Adrenal gland (tissue), 12 donors: ENCODE measurements around the gene MYL9. TPM values are rescaled to one million over a fixed set of nuclear protein-coding genes. Genes with fewer than 3 reads are reported as not detected.

ENCODE experiments used
- DNase-seq, 7 donors: peaks; one replicate each; pipeline ENCODE4 v3.0.0-alpha.2; 2019 to 2020
- H3K27ac ChIP-seq, 5 donors: fragments of 200-600 bp; sonication (generic) in 4 of 5; 1 replicate in 3 of 5; 2 replicates in 2 of 5; pipeline versions ENCODE4 v1.5.1 to v1.8.0; 2016 to 2020; ENCODE audit warnings: mild to moderate bottlenecking in 1 of 5
- H3K27me3 ChIP-seq: fragments of 200-600 bp; 2 replicates; pipeline ENCODE4 v1.8.0; 2021
- H3K36me3 ChIP-seq, 2 donors: fragments of 200-600 bp; replicated peaks in 1 of 2; 1 replicate in 1 of 2; 2 replicates in 1 of 2; pipeline versions ENCODE4 v1.5.1 to v1.8.0; 2018 to 2022
- H3K4me1 ChIP-seq, 2 donors: fragments of 200-600 bp; replicated peaks in 1 of 2; 1 replicate in 1 of 2; 2 replicates in 1 of 2; pipeline versions ENCODE4 v1.5.1 to v1.8.0; 2018 to 2021
- H3K4me3 ChIP-seq, 4 donors: fragments of 200-600 bp; sonication (generic) in 3 of 4; one replicate each; pipeline ENCODE4 v1.5.1; 2016 to 2018
- H3K9me3 ChIP-seq, 3 donors: fragments of 200-600 bp; sonication (generic) in 1 of 3; replicated peaks in 1 of 3; 1 replicate in 2 of 3; 2 replicates in 1 of 3; pipeline versions ENCODE4 v1.5.1 to v1.8.0; 2016 to 2021
- POLR2A ChIP-seq, 2 donors: fragments of 450-650 bp; IDR thresholded peaks; one replicate each; pipeline ENCODE4 v1.6.1; 2017; ENCODE audit warnings: antibody characterized with exemption in 2 of 2, mild to moderate bottlenecking in 2 of 2, moderate library complexity in 1 of 2
- WGBS, 4 donors: extraction: QIAGEN DNeasy Blood & Tissue Kit in 2 of 4; methylation state at CpG; one replicate each; pipeline versions ENCODE4 v1.1.5 to v1.1.7; 2013 to 2017; 5-methylcytosine and 5-hydroxymethylcytosine counted together
- intact Hi-C, 2 donors: fragments of 100-400 bp; cut with DNase I; formaldehyde crosslinking; loops; one replicate each; pipeline versions ENCODE4 v1.14.1 to v1.15.0; 2022 to 2023
- polyA plus RNA-seq, 3 donors: library from polyadenylated mRNA; stranded (reverse); fragments of 200-250 nt in 2 of 3; fragments of 350-450 nt in 1 of 3; fragmentation: Illumina TruSeq in 1 of 3; extraction: RNeasy Lipid Tissue Mini Kit (QIAGEN cat#74804) in 1 of 3; gene quantifications; one replicate each; pipeline ENCODE4 v1.2.3, GENCODE V29; 2013 to 2014
- total RNA-seq, 9 donors: library from RNA; depleted of rRNA in 4 of 9; stranded (reverse); fragments of >200 nt in 4 of 9; fragments of 120-200 nt in 1 of 9; fragmentation: NEBNext Ultra II Directional in 1 of 9; extraction: Animal tissue kit (Norgen Biotek cat#: 25700) in 1 of 9; gene quantifications; one replicate each; pipeline versions ENCODE4 v1.1.0 to v1.2.4, GENCODE V29; 2013 to 2023
- TF ChIP-seq, protein P1 (sequence below), 6 experiments: fragments of 450-650 bp in 4 of 6; fragments of 200-600 bp in 2 of 6; sonication (generic) in 1 of 6; IDR thresholded peaks; 1 replicate in 5 of 6; 2 replicates in 1 of 6; pipeline versions ENCODE4 v1.5.1 to v1.8.0; 2016 to 2021; ENCODE audit warnings: antibody characterized with exemption in 6 of 6, mild to moderate bottlenecking in 2 of 6, moderate library complexity in 1 of 6
- donor health status: healthy with polysubstance abuse.
- donor health status: Bipolar disorder and iron deficiency.
- donor health status: DM: yes; HTN: yes; CAD: no.
- donor health status: DM: no; HTN: no; CAD: no.
- donor health status: DM: no; HTN: no; CAD: no.
- donor health status: DM: yes; HTN: yes; CAD: no.

MYL9 gene
- total and polyA plus RNA-seq, 12 donors: 241 to 1,967 (median 785) TPM

- 78 to 83% (median 81%) methylated on average over 11 to 31 of the region's 31 CpGs for WGBS, 4 donors
- Histone ChIP-seq H3K27me3 (no peaks in the 10 kb centered on the region), H3K36me3 (peaks cover 0 to 66% of the 10 kb centered on the region in 2 donors), H3K4me3 (no peak overlapping the region), H3K27ac (peak overlapping the region in 2 of 5 donors; percentile 17 to 20), H3K9me3 (no peaks in the 10 kb centered on the region), H3K4me1 (peaks cover 12 to 16% of the 10 kb centered on the region in 2 donors)
- TF ChIP-seq POLR2A (IDR thresholded peaks at IDR 0.05): no peak
- TF ChIP-seq, protein P1, sequence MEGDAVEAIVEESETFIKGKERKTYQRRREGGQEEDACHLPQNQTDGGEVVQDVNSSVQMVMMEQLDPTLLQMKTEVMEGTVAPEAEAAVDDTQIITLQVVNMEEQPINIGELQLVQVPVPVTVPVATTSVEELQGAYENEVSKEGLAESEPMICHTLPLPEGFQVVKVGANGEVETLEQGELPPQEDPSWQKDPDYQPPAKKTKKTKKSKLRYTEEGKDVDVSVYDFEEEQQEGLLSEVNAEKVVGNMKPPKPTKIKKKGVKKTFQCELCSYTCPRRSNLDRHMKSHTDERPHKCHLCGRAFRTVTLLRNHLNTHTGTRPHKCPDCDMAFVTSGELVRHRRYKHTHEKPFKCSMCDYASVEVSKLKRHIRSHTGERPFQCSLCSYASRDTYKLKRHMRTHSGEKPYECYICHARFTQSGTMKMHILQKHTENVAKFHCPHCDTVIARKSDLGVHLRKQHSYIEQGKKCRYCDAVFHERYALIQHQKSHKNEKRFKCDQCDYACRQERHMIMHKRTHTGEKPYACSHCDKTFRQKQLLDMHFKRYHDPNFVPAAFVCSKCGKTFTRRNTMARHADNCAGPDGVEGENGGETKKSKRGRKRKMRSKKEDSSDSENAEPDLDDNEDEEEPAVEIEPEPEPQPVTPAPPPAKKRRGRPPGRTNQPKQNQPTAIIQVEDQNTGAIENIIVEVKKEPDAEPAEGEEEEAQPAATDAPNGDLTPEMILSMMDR (IDR thresholded peaks at IDR 0.05): no peak
- DNase-seq: peak in 2 of 7 donors; percentile 27 to 44
- intact Hi-C loops: no loop called here
Observed at GRCh38 chr20:36499723-36500501, 41.4 kb upstream of the MYL9 start.

GRCh38 chr20:36501367-36502006 is 39.8 kb upstream of the MYL9 start:
- H3K27me3 ChIP-seq: no peaks in the 10 kb centered on the region
- intact Hi-C loops: no loop called here
- no peak overlapping the region for H3K4me3 ChIP-seq
- H3K36me3 ChIP-seq: peaks cover 0 to 70% of the 10 kb centered on the region in 2 donors
- H3K4me1 ChIP-seq: peaks cover 12 to 16% of the 10 kb centered on the region in 2 donors
- WGBS, 4 donors: 77 to 87% (median 86%) methylated on average over 3 of the region's 3 CpGs
- TF ChIP-seq, protein P1 (IDR thresholded peaks at IDR 0.05): no peak
- no peak for TF ChIP-seq POLR2A (IDR thresholded peaks at IDR 0.05)
- H3K27ac ChIP-seq: no peak overlapping the region
- no peaks in the 10 kb centered on the region for H3K9me3 ChIP-seq
- peak in 1 of 7 donors; percentile 10 for DNase-seq

DNA sequence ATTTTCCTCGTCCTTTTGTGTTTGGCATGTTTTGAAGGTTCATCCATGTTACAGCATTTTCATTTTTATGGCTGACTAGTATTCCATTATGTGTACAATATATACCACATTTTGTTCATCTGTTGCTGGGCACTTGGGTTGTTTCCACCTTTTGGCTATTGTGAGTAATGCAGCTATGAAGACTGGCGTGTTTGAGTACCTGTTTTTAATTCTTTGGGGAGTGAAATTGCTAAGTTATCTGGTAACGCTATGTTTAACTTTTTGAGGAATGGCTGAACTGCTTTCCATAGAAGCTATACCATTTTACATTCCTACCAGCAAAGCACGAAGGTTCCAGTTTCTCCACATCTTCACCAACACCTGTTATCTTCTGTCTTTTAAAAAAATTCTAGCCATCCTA is 37.0 kb upstream of the MYL9 start:
- TF ChIP-seq POLR2A (IDR thresholded peaks at IDR 0.05): no peak
- TF ChIP-seq, protein P1 (IDR thresholded peaks at IDR 0.05): no peak
- Histone ChIP-seq H3K9me3 (no peaks in the 10 kb centered on the region), H3K27ac (no peak overlapping the region), H3K27me3 (no peaks in the 10 kb centered on the region), H3K4me1 (no peaks in the 10 kb centered on the region), H3K4me3 (no peak overlapping the region), H3K36me3 (peaks cover 0 to 69% of the 10 kb centered on the region in 2 donors)
- WGBS, 4 donors: 90 to 94% (median 92%) methylated on average over 4 of the region's 4 CpGs
- intact Hi-C loops: no loop called here
- no peak for DNase-seq

- TF ChIP-seq, protein P1 (IDR thresholded peaks at IDR 0.05): peak in 3 of 6 experiments; percentile 17 to 42 (median 26)
- no peak for TF ChIP-seq POLR2A (IDR thresholded peaks at IDR 0.05)
- Histone ChIP-seq H3K27me3 (no peaks in the 10 kb centered on the region), H3K36me3 (peaks cover 0 to 66% of the 10 kb centered on the region in 2 donors), H3K4me1 (no peaks in the 10 kb centered on the region), H3K27ac (no peak overlapping the region), H3K9me3 (no peaks in the 10 kb centered on the region), H3K4me3 (no peak overlapping the region)
- intact Hi-C loops: no loop called here
- 36 to 54% (median 50%) methylated on average over 1 of the region's 1 CpG for WGBS, 4 donors
- peak in 1 of 7 donors; percentile 8 for DNase-seq
Observed at GRCh38 chr20:36506253-36506652, 35.1 kb upstream of the MYL9 start.
